WTC11 (cell line): ENCODE results near the gene BRMS1. TPM values are rescaled to one million over a fixed set of nuclear protein-coding genes. Genes with fewer than 3 reads are reported as not detected.

Source experiments
- ATAC-seq: fragments of 200-7000 bp; cut with Tn5 transposase; 2 replicates; pipeline ENCODE4 v1.10.0; 2021; ENCODE audit warnings: mild to moderate bottlenecking, moderate library complexity
- CTCF ChIA-PET: fragments of 300-600 bp; sonication (Branson Sonifier 250); formaldehyde crosslinking; loops from one replicate; lab custom pipeline; 2021; ENCODE audit warnings: antibody characterized with exemption; lab: Charles Lee
- POLR2A ChIA-PET: fragments of 350-600 bp; sonication (Branson Sonifier 250); formaldehyde crosslinking; loops from one replicate; lab custom pipeline; 2021; ENCODE audit warnings: antibody characterized with exemption; lab: Charles Lee
- DNase-seq: peaks from one replicate; pipeline ENCODE4 v3.0.0; 2021; ENCODE audit warnings: low spot score
- H3K27ac Mint-ChIP-seq: 2 replicates; pipeline ENCODE4 v1.8.0; 2021; ENCODE audit warnings: mixed read lengths
- H3K27me3 Mint-ChIP-seq: 2 replicates; pipeline ENCODE4 v1.8.0; 2021; ENCODE audit warnings: low read depth, mild to moderate bottlenecking, moderate library complexity, mixed read lengths
- H3K36me3 Mint-ChIP-seq: 2 replicates; pipeline ENCODE4 v1.8.0; 2021; ENCODE audit warnings: mixed read lengths
- H3K4me1 Mint-ChIP-seq: 2 replicates; pipeline ENCODE4 v1.8.0; 2022; ENCODE audit warnings: mixed read lengths
- H3K4me3 Mint-ChIP-seq: 2 replicates; pipeline ENCODE4 v1.8.0; 2021; ENCODE audit warnings: mild to moderate bottlenecking, moderate library complexity, mixed read lengths
- H3K9me3 Mint-ChIP-seq: 2 replicates; pipeline ENCODE4 v1.8.0; 2021; ENCODE audit warnings: mixed read lengths
- E2F4 ChIP-seq: sonication (generic); formaldehyde crosslinking; IDR thresholded peaks from 2 replicates; pipeline ENCODE4 v1.8.1; 2022; ENCODE audit warnings: low read depth, mild to moderate bottlenecking, moderate library complexity, missing genetic modification reagents, borderline replicate concordance
- ELF4 ChIP-seq: sonication (generic); formaldehyde crosslinking; IDR thresholded peaks from 2 replicates; pipeline ENCODE4 v1.8.1; 2022; ENCODE audit warnings: low read depth, mild to moderate bottlenecking, moderate library complexity, missing genetic modification reagents
- ESRRA ChIP-seq: sonication (generic); formaldehyde crosslinking; IDR thresholded peaks from 2 replicates; pipeline ENCODE4 v1.8.1; 2022; ENCODE audit warnings: mild to moderate bottlenecking, missing genetic modification reagents, borderline replicate concordance
- FOXK1 ChIP-seq: sonication (generic); formaldehyde crosslinking; IDR thresholded peaks from 2 replicates; pipeline ENCODE4 v1.8.0; 2022; ENCODE audit warnings: mild to moderate bottlenecking, moderate library complexity, missing genetic modification reagents
- FOXP1 ChIP-seq: sonication (generic); formaldehyde crosslinking; IDR thresholded peaks from 2 replicates; pipeline ENCODE4 v1.8.0; 2022; ENCODE audit warnings: missing genetic modification reagents, mild to moderate bottlenecking, moderate library complexity, borderline replicate concordance
- GABPB1 ChIP-seq: sonication (generic); formaldehyde crosslinking; IDR thresholded peaks from 2 replicates; pipeline ENCODE4 v1.8.1; 2023; ENCODE audit warnings: mild to moderate bottlenecking, missing genetic modification reagents
- GTF2I ChIP-seq: fragments of 250-450 bp; sonication (Bioruptor Pico); conservative IDR thresholded peaks from 2 replicates; pipeline ENCODE4 v1.4.0; 2021; ENCODE audit warnings: mild to moderate bottlenecking
- IRF1 ChIP-seq: sonication (generic); formaldehyde crosslinking; IDR thresholded peaks from 2 replicates; pipeline ENCODE4 v1.8.0; 2023; ENCODE audit warnings: missing genetic modification reagents
- IRF2 ChIP-seq: sonication (generic); formaldehyde crosslinking; IDR thresholded peaks from 2 replicates; pipeline ENCODE4 v1.8.0; 2022; ENCODE audit warnings: low read depth, missing genetic modification reagents, borderline replicate concordance
- MXD4 ChIP-seq: fragments of 250-450 bp; sonication (Bioruptor Pico); IDR thresholded peaks from 2 replicates; pipeline ENCODE4 v1.8.0; 2021; ENCODE audit warnings: mild to moderate bottlenecking, moderate library complexity, borderline replicate concordance
- SMAD4 ChIP-seq: sonication (generic); formaldehyde crosslinking; IDR thresholded peaks from 2 replicates; pipeline ENCODE4 v1.8.0; 2022; ENCODE audit warnings: mild to moderate bottlenecking, missing genetic modification reagents
- ZNF512 ChIP-seq: sonication (generic); formaldehyde crosslinking; IDR thresholded peaks from 2 replicates; pipeline ENCODE4 v1.8.1; 2022; ENCODE audit warnings: missing genetic modification reagents, borderline replicate concordance
- ZNF671 ChIP-seq: fragments of 250-450 bp; sonication (Bioruptor Pico); IDR thresholded peaks from 2 replicates; pipeline ENCODE4 v1.8.0; 2021; ENCODE audit warnings: mild to moderate bottlenecking
- total RNA-seq: library from RNA; stranded (reverse); gene quantifications from 3 replicates; pipeline ENCODE4 v1.2.3, GENCODE V29; 2021
- TF ChIP-seq, protein P1 (sequence below): sonication (generic); formaldehyde crosslinking; IDR thresholded peaks from 2 replicates; pipeline ENCODE4 v1.8.1; 2022; ENCODE audit warnings: mild to moderate bottlenecking, moderate library complexity, missing genetic modification reagents
- TF ChIP-seq, protein P2 (sequence below): fragments of 250-450 bp; sonication (Bioruptor Pico); IDR thresholded peaks from 2 replicates; pipeline ENCODE4 v1.9.0; 2021; ENCODE audit warnings: mild to moderate bottlenecking, borderline replicate concordance
- TF ChIP-seq, protein P3 (sequence below): sonication (generic); formaldehyde crosslinking; IDR thresholded peaks from 2 replicates; pipeline ENCODE4 v1.8.1; 2023; ENCODE audit warnings: mild to moderate bottlenecking, missing genetic modification reagents, borderline replicate concordance

Gene BRMS1
- total RNA-seq, 1 experiment from 2014 or later = 44.5 TPM

DNA sequence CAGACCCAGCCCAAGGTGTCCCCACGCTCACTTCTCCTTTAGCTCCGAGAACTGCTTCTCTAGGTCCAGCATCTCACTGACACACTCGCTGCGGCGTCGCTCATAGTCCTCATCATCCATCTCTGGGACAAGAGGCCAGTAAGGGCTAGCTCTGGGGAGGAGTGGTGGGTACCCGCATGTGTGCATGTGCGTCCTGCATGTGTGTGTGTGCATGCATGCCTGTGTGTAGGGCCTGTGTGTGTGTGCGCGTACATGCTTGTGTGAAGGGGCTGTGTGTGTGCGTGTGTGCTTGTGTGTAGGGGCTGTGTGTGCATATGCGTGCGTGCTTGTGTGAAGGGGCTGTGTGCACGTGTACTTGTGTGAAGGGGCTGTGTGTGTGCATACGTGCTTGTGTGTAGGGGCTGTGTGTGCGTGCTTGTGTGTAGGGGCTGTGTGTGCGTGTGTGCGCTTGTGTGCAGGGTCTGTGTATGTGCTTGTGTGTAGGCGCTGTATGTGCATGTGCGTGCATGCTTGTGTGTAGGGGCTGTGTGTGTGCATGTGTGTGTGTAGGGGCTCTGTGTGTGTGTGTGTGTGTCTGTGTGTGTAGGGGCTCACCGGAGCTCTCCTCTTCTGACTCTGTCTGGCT is 3.3 kb downstream of the BRMS1 start (continued):
- TF ChIP-seq, protein P1, sequence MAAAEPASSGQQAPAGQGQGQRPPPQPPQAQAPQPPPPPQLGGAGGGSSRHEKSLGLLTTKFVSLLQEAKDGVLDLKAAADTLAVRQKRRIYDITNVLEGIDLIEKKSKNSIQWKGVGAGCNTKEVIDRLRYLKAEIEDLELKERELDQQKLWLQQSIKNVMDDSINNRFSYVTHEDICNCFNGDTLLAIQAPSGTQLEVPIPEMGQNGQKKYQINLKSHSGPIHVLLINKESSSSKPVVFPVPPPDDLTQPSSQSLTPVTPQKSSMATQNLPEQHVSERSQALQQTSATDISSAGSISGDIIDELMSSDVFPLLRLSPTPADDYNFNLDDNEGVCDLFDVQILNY (CRISPR knock-in tag) = no peak
- TF ChIP-seq, all 79 proteins: peak for 0

DNA sequence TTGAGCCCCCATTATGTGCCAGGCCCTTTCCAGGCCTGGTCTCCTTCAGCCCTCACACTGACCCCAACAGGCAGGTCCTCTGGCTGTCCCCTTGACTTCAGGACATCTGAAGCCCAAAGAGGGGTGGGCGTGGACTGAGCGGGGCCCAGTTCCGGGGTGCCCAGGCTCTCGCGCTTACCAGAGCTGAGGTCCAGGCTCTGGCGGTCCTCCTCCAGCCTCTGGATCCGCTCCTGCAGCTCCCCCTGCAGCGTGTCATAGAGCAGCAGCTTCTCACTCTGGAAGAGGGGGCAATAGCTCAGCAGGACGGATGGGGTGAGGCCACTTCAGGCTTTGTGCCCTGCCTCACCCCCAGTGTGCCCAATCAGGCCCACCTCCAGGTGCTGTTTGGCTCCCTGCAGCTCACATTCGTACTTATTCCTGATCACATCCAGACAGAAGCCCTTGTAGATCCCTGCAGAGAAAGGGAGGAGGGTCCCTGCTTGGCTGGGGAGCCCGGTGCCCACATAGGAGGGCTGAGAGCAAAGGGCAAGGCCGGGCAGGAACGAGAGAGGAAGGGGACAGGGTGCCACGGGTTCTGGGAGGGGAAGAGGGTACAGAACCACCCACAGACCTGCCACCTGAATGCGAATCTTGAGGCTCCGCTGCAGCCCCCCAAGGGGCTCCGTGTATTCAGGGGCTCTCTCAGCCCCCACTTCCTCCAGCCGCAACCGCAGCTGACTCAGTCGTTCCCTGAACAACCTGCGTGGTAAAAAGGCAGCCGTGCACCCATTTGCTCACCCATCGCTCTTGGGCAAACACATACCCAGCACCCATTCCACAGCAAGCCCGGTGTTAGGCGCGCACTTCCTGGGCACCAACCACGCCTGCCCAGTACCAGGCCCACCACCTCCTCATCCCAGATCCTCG is 4.1 kb downstream of the BRMS1 start:
- Mint-ChIP-seq H3K27ac (no peak overlapping the region), H3K27me3 (no peaks in the 10 kb centered on the region), H3K4me1 (peaks cover 26% of the 10 kb centered on the region), H3K36me3 (peaks cover 10% of the 10 kb centered on the region), H3K4me3 (no peak overlapping the region), H3K9me3 (no peaks in the 10 kb centered on the region)
- CTCF ChIA-PET = interaction anchor here (0.9 to 1.5 kb wide), 7 partner anchors 19 to 58 kb away, joined by 3 to 8 read pairs (median 3); partner anchors contain the start of genes CD248 and YIF1A
- no peak for ATAC-seq
- POLR2A ChIA-PET = no interaction called here
- TF ChIP-seq IRF2 (CRISPR knock-in tag) (no peak), GTF2I (no peak), FOXP1 (CRISPR knock-in tag) (no peak), ZNF671 (CRISPR knock-in tag) (no peak), GABPB1 (CRISPR knock-in tag) (no peak)
- TF ChIP-seq, protein P2, sequence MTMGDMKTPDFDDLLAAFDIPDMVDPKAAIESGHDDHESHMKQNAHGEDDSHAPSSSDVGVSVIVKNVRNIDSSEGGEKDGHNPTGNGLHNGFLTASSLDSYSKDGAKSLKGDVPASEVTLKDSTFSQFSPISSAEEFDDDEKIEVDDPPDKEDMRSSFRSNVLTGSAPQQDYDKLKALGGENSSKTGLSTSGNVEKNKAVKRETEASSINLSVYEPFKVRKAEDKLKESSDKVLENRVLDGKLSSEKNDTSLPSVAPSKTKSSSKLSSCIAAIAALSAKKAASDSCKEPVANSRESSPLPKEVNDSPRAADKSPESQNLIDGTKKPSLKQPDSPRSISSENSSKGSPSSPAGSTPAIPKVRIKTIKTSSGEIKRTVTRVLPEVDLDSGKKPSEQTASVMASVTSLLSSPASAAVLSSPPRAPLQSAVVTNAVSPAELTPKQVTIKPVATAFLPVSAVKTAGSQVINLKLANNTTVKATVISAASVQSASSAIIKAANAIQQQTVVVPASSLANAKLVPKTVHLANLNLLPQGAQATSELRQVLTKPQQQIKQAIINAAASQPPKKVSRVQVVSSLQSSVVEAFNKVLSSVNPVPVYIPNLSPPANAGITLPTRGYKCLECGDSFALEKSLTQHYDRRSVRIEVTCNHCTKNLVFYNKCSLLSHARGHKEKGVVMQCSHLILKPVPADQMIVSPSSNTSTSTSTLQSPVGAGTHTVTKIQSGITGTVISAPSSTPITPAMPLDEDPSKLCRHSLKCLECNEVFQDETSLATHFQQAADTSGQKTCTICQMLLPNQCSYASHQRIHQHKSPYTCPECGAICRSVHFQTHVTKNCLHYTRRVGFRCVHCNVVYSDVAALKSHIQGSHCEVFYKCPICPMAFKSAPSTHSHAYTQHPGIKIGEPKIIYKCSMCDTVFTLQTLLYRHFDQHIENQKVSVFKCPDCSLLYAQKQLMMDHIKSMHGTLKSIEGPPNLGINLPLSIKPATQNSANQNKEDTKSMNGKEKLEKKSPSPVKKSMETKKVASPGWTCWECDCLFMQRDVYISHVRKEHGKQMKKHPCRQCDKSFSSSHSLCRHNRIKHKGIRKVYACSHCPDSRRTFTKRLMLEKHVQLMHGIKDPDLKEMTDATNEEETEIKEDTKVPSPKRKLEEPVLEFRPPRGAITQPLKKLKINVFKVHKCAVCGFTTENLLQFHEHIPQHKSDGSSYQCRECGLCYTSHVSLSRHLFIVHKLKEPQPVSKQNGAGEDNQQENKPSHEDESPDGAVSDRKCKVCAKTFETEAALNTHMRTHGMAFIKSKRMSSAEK (CRISPR knock-in tag) = no peak
- no peak for DNase-seq

DNA sequence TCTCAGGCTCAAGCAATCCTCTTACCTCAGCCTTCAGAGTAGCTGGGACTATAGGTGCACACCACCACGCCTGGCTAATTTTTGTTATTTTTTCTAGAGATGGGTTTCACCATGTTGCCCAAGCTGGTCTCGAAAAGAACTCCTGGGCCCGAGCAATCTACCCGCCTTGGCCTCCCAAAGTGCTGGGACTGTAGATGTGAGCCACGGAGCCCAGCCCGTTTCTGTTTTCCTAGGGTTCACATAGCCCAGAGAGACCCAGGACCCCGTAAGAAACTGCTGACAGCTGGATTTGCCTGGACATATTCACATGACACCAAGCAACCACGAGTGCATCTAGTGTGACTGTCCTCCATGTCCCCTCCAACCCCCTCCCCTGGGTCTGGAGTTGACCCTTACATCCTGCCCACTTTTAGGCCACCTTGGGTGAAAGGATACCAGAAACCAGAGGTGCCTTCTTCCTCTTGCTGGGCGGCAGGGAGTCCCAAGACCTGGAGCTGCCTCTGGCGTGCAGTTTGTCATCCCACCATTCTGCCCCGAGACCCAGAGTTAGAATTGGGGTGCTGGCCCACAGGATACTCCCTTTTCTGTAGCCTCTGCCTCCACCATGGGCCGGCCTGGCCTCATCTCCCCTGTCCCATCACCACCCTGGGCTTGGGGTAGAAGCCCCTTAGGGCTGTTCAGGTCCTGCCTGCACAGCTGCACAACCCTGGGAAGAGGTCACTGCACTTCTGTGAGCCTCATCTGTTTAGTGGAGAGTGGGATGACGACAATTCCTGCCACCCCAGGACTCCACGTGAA is 5.0 kb downstream of the BRMS1 start:
- ChIA-PET CTCF (interaction anchor here (1.0 to 2.7 kb wide), 7 partner anchors 18 to 57 kb away, joined by 3 to 17 read pairs (median 3); partner anchors contain the start of genes CD248 and YIF1A), POLR2A (no interaction called here)
- Mint-ChIP-seq H3K27ac (no peak overlapping the region), H3K36me3 (peaks cover 10% of the 10 kb centered on the region), H3K27me3 (no peaks in the 10 kb centered on the region), H3K9me3 (no peaks in the 10 kb centered on the region), H3K4me1 (peaks cover 23% of the 10 kb centered on the region), H3K4me3 (no peak overlapping the region)
- DNase-seq = no peak
- no peak for ATAC-seq
- TF ChIP-seq ZNF512 (CRISPR knock-in tag) = no peak
- no peak for TF ChIP-seq SMAD4 (CRISPR knock-in tag)
- TF ChIP-seq IRF2 (CRISPR knock-in tag) = no peak
- no peak for TF ChIP-seq IRF1 (CRISPR knock-in tag)
- TF ChIP-seq ELF4 (CRISPR knock-in tag) = no peak
- TF ChIP-seq E2F4 (CRISPR knock-in tag) = no peak
- TF ChIP-seq, protein P3, sequence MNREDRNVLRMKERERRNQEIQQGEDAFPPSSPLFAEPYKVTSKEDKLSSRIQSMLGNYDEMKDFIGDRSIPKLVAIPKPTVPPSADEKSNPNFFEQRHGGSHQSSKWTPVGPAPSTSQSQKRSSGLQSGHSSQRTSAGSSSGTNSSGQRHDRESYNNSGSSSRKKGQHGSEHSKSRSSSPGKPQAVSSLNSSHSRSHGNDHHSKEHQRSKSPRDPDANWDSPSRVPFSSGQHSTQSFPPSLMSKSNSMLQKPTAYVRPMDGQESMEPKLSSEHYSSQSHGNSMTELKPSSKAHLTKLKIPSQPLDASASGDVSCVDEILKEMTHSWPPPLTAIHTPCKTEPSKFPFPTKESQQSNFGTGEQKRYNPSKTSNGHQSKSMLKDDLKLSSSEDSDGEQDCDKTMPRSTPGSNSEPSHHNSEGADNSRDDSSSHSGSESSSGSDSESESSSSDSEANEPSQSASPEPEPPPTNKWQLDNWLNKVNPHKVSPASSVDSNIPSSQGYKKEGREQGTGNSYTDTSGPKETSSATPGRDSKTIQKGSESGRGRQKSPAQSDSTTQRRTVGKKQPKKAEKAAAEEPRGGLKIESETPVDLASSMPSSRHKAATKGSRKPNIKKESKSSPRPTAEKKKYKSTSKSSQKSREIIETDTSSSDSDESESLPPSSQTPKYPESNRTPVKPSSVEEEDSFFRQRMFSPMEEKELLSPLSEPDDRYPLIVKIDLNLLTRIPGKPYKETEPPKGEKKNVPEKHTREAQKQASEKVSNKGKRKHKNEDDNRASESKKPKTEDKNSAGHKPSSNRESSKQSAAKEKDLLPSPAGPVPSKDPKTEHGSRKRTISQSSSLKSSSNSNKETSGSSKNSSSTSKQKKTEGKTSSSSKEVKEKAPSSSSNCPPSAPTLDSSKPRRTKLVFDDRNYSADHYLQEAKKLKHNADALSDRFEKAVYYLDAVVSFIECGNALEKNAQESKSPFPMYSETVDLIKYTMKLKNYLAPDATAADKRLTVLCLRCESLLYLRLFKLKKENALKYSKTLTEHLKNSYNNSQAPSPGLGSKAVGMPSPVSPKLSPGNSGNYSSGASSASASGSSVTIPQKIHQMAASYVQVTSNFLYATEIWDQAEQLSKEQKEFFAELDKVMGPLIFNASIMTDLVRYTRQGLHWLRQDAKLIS (CRISPR knock-in tag) = no peak
- no peak for TF ChIP-seq ESRRA
- no peak for TF ChIP-seq FOXK1 (CRISPR knock-in tag)
- TF ChIP-seq MXD4 = no peak
